ENCODE data around the gene PARD6G.

The PARD6G gene

DNA sequence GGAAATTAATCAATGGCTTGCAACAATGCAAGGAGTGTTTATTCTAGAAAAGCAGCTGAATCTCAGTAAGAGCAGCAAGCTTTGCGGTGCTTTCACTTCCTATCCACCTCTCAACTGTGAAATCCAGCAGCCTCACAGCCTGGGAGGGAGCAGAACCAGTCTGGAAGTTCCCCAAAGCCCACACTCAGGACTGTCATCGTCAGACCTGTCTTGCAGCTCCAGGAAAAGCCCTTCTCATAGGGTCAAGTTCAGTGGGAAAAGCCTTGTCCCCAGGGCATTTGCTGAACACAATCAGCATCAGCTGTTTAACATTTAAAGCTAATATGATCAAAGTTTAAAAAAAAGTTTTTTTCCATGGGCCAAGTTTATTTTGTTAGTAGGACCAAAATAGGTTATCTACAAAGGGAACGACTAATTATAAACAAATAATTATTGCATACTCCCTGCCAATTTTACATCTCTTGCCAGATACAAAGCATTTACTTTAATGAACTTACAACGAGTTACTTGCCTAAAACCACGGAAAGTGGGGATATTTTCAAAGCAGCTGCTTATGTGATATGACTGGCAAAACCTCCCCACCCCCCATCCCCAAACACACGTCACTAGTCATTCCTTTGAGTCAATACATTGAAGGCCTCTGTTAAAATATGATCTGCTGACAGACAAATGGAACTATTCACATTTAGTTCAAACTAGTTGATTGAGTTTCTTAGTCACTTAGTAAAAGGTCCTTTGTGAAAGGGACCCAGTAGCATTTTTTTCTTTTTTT lies 36.8 kb downstream of the PARD6G start:
- DNase-seq = no peak

DNA sequence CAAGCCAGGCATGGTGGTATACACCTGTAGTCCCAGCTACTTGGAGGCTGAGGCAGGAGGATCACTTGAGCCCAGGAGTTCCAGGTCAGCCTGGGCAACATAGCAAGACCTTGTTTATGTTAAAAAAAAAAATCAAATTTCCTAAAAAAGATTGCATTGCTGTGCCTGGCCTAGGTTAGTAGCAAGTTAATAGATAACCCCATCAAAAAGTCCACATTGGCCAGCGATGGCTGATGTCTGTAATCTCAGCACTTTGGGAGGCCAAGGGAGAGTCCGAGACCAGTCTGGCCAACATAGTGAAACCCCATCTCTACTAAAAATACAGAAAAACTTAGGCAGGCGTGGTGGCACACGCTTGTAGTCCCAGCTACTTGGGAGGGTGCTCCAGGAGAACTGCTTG lies 38.7 kb downstream of the PARD6G start:
- DNase-seq = no peak

DNA sequence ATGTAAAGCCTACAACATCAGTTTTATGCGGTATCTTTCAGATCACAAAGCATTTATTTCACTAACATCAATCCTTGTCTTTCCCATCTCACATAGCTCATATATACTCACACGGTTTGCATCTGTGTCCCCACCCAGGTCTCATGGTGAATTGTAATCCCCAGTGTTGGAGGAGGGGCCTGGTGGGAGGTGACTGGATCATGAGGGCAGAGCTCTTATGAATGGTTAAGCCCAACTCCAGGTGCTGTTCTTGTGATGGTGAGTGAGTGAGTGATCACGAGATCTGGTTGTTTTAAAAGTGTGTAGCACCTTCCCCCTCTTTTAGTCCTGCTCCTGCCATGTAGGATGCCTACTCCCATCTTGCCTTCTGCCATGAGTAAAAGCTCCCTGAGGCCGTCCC lies 42.0 kb downstream of the PARD6G start:
- DNase-seq = no peak

DNA sequence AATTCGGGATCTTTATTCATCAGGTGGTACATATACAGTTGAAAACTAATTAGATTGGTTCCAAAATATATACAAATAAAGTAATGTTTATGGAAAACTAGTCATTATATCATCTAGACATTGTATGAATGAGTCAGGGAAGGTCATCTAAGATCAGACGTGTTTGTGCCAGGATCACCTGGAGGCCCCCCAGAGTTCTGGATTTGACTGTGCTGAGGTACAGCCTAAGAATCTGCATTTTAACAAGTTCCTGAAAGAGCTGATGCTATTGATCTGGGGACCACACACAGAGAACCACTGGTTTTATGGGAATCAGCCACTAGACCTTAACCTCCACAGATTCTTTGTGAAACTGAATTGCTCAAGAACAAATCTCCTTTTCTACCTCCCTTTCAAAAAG lies 43.2 kb downstream of the PARD6G start:
- no peak for DNase-seq

DNA sequence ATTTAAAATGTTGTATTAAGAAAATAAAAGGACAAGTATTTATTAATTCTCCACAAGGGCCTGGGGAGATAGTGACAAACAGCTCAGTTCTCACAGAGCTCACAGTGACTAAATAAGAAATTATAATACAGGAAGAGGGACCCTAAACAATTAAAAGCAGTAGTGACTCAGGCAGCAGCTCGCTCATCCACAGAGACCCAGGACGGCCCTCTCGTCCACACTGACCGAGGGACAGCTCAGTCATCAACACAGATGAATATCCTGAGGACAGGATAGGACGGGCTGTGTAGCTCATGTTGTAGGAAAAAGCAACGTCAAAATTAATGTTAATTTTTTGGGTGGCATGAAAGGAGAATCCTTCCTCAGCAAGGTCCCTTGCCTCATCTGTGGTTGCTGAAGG lies 44.1 kb downstream of the PARD6G start:
- DNase-seq = no peak

DNA sequence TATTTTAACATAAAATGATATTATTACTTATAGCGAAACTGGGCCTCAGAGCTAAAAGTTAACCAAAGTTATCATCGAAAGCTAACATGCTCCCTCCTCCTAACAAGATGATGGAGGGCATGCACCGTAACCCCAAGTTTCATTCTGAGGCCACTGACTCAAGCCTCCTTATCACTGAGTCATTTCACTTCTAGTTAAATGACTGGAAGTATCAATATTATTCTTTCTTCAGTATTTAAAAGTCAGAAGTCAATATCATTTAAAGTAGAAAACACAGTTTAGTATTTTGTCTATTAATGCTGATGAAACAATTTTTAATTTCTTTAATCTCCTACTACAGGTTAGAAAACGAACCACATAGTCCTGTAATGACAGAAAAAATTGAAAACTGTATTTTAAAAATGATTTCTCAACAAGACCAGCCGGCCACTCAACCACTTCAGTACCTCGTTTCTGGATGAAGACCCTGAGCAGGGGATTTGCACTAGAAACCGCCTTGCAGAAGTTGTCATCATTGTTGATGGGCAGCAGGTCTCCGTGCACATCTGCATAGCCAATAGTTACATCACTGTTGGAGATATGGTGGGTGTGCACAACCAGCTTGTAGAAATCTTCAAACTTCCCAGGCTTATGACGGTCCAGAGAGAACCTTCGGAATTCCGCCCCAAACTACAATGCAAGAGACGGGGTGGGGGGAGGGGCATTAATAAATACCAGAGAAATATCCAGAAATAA lies 44.9 kb downstream of the PARD6G start:
- DNase-seq = no peak

DNA sequence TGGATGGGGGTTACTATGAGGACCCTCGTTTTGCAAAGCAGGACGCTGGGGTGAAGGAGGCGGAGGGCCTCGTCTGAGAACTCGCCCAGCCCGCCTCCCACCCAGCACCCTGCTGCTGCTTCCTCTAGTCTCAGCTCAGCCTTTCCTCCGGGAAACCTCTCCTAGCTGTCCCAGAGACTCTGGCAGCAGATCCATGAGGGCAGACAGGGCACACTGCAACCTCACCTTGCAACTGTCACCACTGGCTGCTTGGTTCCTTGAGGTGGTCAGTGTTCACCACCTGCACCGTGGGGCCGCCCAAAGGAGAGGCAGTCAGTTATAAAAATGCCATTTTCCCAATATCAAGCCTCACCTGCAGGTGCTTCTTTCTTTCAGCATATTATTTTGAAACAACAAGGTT lies 45.6 kb downstream of the PARD6G start:
- DNase-seq = no peak

DNA sequence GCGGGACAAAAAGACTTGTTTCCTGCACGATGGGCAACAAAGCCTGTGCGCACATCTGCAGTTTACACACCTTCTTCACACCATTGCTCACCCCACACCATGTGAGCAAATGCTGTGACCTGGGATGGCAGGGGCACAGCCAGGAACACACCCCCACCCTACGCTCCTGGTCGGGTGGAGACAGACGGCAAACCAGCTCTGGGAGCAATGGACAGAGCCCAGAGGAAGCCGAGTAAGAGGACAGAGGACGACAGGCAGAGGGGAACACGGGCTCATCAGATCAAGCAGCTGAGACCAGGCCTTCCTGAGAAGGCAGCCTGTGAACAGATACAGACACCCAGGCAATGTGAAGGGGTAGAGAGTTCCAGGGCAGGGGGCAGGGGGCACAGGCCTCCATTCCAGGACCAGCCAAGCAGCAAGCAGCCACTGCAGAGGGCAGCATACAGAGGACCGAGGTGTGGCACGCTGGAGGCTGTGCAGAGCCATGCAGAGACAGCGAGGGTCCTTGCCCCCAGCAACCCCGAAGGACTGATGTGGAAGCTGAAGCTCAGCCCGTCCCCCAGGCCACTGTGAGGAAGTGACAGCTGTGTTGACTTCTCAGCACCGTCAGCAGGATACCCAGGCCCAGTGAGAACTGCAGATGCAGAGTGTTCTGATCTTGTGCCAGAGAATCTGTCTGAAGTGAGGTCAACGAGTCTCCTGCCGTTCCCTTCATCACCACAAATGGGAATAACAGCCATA lies 46.2 kb downstream of the PARD6G start:
- no peak for DNase-seq

DNA sequence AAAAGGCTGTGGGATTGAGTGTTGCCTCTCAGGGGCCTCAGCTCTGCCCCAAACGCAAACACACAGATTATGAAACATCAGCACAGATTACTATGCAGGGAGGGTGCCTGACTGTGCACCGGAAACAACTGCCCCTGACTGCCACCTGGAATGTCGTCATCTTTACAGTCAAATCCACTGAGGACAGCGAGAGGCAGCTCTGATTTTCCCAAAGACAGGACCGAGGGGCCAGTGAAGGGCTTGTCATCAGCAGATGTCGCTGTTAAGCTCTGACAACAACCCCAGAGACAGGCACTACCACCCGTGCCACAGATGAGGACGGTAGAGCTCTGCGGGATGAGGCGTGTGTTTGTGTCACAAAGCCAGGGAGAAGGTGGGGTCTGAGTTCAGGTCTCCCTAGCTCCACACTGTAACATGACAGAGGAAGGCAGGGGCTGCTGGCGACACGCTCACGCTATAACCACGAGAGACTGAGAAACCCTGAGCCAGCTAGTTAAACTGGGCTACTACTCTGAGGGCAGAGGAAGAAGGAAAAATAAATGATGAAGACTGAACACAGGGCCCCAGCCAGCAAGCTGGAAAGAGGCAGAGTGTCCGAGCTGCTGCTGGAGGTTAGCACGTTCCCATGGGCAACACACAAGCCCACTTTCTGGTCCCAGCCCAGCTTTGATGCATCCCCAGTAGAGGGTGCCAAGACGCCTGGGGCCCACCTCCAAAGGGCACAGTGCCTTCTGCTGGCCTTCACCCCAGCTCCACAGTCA lies 47.0 kb downstream of the PARD6G start:
- DNase-seq = no peak

DNA sequence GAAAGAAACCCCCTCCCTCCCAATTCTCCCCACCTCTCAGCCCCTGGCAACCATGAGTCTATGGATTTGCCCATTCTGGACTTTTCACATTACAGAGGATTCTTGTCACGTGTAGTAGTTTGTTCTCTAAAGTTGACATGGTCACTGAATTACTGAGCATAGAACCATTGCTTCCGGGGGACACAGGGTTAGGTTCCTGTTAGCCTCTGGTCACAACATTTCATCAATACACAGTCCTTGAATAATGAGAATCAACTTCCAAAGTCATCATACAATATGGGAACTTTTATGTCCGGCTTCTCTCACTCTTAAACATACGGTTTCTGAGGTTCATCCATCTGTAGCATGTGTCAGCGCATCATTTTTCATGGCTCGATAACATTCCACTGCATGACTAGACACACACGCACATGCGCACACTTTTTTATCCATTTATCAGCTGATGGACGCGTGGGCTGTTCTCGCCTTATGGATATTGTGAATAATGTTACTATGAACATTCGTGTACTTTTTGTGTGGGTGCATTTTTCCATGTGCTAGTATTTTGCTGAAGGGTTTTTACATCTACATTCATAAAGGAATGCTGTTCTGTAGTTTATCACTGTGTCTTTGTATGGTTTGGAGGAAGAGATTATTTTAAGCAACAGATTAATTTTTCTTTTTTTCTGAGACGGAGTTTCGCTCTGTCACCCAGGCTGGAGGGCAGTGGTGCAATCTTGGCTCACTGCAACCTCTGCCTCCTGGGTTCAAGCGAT lies 48.1 kb downstream of the PARD6G start:
- DNase-seq = no peak

DNA sequence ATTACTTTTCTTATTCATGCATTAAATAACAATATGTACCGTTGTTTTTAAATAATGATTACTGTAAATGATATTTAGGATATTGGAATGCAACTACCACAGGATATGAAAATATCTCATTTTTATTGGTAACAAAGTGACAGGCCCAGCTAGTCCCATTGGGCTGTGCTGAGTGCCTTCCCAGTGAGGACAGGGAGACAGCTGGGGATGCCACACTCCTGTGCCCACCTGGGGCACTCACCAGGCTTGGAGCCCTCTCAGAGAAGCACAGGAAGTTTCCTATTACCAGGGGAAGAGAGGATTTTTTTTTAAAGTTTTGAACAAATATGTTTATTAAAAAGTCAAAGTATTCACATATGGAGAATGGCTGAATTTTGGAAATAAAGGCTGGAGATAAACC lies 48.9 kb downstream of the PARD6G start:
- no peak for DNase-seq

DNA sequence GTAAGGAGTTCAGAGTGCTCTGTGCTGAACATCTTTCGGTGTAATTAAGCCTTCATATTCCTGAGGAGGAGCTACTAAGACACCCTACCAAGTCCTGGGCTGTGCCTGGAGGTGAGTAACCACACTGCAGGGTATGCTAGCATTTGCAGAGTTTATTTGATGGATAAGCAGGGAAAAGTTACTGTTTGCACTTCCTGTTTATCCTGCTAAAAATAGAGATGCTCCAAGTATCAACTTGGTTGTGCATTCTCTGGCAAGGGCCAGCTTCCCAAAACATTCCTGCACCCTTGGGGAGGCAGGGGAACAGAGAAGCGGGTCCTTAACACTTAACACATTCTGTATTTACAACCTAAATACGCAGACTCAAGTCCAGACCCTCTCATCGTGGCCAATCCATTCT lies 49.8 kb downstream of the PARD6G start:
- DNase-seq = no peak

DNA sequence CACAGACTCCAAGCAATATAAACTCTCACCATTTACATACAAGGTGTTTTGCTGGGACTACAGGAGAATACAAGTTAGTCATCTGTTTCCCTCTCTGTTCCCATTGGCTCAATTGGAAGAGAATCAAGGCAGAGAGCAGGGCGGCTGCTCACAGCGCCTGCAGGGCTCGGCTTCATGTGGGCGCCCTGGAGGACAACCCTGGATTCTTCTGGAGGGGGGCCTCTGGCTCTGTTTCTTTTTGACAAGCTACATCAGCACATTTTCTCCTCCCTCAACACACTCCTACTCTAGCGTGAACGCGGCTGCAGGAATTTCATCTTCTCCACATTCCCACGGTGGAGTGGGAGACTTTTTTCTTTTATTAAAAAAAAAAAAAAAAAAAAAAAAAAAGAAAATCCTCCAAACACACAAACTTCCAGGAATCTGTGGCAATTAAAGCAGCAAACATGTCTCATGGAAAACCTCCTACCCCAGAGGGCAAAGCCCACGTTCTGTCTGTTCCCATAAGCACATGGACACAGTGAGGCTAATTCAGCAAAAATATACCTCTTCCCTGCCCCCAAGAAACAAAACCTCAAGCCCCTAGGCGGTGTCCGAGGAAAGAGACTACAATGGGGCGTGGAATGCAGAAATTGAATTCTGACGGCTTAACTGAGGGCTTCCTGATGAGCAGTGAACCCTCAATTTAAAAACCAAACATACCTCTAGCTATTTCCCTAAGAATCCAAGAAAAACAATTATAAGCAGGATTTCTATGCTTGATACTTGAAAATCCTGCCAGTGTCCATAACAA lies 50.6 kb downstream of the PARD6G start:
- DNase-seq = no peak

DNA sequence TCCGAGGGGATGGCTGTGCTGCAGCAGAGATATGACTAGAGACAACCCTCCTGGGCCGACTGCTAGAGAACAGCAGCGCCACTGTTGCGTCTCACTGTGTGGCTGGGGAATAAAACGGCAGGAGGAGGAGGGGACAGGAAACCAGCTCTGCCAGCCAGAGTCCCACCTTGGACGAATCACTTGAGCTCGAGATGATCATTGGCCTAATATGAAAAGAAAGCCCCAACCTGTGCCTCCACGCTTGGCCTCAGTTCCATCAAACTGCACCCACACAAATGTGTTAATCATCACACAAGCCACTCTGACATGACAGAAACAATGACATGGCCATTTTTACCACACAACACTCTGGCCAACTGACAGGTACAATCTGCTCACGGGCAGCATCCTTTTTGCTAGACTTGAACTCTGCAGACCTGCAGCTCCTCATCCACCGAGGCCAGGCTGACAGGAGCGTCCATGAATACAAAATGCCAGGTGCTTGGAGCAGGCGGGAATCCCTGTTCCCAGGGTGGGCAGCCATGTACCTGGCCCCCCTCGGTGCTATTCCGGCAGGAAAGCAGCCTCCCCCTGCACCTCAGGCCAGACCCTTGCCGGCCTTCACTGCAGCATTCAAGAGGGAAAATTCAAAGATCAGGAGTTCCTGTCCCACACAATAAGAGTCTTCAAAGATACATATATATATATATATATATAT lies 52.3 kb downstream of the PARD6G start:
- DNase-seq = no peak

DNA sequence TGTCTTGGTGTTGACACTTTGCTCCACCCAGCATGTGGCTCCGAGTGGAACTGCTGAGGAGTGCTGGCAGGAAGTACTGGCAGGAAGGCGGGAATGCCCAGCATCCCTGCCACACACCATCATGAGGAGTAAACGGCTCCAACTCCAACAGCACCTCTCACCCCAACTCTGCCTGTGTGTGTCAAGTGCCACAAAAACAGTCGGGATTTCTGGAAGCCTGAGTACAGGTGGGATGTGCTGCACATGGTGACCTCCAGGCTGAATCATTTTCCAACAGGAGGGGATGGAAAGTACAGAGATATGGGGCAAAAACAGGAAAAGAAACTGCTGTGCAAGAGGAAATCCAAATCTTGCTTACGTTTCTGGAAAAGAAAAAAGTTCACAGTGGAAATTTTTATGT lies 53.6 kb downstream of the PARD6G start:
- no peak for DNase-seq

DNA sequence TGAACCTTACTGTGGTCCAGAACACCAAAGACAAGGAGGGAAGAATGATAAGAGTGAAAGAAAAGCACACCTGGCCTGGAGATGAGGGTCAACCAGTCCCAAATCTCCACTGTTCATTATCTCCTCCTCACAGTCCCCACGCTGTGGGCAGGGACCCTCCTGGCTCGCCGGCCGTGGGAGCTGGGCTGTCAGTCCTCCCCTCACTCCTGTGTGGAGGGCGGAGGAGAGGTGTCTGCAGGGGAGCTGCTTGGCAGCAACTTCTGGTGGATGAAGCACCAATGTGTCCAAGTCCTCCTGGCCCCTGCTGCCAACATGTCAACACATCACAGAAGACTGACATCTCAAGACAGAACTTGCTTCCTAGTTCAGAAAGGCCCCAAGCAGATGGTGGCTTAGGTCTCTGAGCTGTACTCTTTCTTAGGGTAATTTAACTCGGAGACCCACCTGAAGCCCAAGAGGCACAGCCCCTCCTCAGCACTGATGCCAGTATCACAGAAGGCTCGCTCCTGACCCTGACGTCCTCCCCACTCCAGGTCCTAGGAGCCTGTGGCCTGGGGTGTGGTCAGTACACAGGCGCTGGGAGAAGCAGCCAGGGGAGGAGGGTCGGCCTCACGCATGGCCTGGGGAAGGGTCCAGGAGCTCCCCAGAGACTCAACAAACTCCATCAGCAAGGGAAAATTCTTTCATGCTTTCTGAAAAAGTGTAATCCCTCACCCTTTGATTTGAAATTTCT lies 54.5 kb downstream of the PARD6G start:
- DNase-seq = no peak

DNA sequence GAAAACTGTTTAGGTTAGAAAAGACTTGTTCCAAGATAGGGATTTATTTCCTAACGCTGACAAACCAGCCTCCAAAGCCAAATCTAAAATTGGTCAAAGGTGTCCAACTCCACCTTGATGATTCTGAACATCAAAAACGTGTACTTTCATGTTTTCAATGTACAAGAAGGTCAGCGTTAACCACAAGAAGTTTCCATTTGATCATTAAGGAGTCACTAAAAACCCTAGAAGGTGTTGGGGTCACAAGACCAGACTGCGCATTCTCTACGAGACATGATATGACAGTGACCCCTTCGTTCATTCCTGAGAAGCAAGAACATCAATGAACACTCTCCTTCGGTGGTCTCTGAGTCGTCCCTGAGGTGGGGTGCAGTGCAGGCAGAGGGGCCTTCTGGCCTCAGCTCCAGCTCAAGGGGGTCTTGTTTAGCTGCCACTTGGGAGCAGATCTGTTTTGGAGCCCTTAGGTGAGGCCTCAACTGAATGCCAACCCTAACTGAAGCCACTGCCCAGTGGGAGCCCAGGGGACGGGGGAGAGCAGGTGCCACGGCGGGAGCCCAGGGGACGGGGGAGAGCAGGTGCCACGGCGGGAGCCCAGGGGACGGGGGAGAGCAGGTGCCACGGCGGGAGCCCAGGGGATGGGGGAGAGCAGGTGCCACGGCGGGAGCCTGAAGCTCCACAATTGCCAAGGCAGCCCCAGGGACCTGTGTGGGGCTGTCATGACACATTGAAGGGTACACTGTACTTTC lies 55.2 kb downstream of the PARD6G start:
- no peak for DNase-seq

DNA sequence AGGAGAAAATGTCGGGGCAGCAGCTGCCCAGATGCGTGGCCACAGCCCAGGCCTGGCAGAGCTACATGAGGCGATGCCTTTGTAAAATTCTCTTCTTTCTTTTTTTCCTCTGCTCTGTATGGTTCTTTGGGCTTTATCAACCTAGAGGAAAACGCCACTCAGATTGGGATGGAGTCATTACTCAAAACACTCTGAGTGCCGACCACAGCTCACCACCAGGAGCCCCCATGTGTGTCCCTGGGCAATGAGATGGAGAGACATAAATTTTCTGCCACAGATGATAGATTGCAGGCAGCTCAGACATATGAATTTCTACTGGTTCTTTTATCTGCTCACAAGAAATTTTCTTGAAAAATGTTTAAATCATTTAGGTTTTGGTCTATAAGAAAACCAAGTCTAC lies 56.0 kb downstream of the PARD6G start:
- DNase-seq = no peak

DNA sequence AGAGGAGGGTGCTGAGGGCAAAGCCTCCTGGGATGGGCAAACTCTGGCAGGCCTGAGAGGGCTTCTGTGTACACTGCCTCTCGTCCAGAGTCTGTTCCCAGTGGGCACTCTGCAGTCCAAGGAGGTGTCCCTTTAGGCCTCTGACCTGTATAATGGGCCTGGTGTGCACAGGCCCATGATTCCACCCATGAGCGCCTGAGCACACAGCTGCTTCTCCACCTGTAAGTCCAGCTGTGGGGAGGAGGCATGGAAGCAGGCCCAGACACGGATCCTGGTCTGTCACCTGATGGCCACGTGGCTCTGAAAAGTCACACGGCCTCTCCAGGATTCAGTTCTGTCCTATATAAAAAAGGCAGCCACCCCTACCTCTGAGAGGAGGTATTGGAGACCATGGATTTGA lies 57.0 kb downstream of the PARD6G start:
- DNase-seq = no peak

DNA sequence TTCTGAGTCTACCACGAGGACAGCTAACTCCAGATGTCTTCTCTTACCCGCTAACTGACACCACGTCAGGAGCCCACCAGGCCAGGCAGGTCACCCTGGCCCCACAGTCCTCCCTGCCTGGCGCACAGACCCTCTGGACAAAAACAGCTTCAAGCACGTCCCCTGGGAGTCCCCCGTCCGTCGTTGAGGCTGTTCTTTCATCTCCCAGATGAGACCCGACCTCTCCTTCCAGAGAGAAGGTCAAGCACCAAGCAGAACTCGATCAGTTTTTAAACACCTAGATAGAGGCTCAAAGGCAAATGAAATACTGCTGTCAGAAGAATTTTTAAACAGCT lies 57.8 kb downstream of the PARD6G start:
- DNase-seq = no peak
